ENCODE data around the gene ATP1B3.
"Not testable (repeated sequence)": the region's sequence is repeated elsewhere in the genome, so short reads cannot be mapped to it uniquely, and the experiment has no call there.

Gene ATP1B3

DNA sequence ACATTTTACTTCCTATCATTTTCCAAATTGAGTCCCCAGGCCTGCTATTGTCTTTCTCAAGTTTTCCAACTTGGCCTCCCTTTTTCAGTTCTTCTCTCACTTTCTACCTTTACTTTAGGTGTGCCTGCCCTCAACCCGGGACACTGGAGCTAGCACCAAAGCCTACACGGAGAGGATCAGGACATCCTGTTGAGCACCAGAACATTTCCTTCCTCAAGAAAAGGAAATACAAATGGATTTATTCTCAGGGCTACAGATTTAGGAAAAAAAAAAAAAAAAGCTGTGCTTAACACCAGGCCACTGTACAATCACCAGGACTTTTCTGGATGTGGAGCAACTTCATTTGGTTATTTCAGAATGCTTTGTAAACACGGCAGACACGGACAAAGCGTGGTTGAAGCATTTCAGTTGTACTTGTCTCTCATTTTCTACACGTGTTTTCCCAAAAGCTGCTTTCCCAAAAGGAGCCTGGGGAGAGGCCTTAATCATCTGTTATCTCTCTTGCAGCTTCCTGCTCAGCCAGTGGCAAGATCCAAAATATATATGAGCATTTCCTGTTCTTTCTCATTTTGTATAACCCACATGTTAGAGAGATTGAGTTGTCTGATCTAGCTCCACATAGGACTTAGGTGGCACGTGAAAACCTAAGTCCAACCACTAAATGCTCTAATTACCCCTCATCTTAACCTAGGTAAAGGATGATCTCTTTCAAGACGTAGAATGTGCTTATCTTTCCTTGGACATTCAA is 15.5 kb upstream of the ATP1B3 start:
- no peak for DNase-seq

DNA sequence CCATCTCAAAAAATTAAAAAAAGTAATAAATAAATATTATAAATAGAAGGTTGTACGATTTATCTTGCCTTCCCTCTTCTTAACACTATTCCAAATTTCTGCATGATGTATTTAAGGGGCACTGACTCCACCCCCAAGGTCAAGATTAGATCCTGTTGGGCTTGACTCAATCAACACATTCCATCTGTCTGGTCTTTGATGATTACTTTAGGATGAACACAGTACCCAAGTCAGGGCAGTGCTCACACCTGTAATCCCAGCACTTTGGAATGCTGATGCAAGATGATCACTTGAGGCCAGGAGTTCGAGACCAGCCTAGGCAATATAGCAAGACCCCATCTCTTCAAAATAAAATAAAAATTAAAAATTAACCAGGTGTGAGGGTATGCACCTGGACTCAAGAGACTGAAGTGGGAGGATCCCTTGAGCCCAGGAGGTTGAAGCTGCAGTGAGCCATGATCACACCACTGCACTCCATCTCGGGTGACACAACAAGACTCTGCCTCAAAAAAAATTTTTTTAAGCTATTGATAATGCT is 14.1 kb upstream of the ATP1B3 start:
- DNase-seq, result no peak

DNA sequence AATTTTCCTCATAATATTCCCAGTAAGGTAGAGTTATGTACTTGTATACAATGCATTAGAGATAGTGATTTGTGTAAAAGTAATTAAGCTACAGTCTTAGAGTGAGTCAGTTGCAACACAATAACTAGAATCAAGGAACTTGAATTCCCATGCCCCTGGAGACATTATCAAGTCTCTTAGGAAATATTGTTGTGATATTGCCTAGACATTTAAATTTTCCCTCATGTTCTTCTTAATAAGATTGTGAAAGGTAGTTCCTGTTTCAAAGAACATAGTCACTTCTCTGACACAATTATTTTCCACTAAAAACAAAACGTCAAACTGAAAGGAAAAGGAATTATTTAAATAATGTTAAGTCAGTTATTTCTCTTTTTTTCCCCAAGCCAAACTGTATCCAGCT is 13.0 kb upstream of the ATP1B3 start:
- DNase-seq, result no peak

DNA sequence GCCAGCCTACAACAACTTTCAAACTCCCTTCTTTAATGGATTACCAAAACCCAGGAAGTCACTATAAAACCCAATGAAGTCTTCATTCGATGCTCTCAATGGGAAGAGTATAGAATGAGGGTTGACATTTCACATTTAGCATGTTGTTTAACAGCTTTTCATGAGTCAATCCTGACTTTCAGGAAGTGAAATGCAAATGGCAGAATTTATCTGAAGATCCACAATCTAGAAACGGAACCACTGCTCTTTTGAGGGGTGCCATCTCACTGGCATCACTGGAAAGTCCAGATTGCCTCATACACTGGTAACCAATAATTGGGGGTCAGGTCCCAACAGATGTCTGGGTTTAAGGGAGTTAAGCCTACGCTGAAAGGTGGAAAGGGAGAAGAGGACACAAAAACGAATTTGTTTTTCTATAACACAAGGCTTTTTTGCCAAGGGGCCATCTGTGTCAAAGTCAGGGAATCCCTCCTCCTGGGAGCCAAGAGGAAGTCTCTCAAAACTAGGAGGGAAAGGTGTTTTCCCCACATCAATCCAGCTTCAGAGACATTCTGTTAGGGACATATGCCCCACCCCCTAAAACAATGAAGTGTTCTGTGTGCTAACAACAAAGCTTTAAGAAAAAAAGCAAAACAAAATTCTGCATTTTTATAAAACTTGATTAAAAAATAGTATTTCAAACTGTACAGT is 12.0 kb upstream of the ATP1B3 start:
- no peak for DNase-seq

DNA sequence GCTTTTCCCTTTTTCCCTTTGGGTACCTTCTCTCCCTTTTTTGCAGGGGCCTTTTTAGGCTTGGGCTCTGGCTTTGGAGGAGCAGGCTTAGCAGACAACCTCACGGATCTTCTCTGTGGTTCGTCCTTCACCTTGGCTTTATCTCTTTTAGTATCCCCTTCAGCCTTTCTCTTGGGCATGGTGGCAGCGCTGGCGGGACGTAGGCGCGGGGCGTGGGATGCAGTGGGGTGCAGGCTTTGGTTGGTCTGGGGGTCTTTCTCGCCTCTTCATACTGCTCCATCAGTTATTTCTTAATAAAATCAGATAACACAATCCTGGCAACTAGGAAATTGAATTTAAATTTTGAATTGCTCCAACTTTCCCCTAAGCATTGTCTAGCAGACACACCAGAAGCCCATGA is 11.3 kb upstream of the ATP1B3 start:
- DNase-seq, result no peak

DNA sequence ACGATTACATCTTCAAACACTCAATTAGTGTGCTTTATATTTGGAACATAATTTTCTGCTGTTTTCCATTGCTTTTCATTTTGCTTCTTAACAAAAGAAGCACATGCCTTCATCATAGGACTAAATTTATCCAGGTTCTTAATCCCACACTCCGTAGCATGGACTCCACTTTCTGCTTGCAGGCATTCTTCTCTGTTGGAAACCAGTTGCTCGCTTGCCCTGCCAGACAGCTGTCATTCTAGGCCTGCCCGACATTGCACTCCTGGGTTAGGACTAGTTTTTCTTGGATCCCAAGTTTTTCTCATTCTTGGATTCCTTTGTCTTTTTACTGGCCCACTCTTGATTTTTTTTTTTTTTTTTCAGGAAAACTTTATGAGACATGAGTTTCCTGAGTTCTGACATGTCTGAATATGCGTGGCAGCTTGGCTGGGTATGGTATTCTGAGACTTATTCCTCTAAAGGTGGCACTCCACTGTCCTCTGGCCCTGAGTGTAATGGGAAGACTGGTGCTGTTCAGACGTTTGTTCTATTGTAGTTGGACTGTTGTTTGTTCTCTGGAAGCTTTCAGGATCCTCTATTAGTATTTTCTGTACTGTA is 6.3 kb upstream of the ATP1B3 start:
- no peak for DNase-seq

DNA sequence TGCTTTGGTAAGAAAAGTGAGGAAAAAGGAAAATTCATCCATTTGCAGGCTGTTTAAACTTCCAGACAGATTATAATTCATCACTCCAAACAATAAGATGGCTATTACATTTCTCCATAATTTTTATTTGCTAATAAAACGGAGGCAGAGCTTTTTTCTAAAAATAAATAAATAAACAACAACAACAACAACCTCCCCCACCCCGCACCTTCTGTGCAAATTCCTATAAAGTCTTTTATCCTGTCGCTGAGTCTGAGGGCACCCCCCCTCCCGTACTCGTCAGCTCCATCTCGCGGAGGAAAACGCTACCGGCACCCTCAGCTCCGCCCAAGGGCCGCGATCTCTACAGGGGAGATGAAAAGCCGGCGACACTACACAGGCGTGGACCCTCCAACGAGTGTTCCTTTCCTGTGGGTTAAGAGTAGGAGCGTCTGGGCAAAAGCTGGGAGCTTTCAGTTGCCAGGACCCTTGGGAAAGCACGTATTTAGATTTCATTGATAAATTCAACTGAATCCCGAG is 1.0 kb upstream of the ATP1B3 start:
- peak; percentile 61 to 89 (median 71) for DNase-seq

DNA sequence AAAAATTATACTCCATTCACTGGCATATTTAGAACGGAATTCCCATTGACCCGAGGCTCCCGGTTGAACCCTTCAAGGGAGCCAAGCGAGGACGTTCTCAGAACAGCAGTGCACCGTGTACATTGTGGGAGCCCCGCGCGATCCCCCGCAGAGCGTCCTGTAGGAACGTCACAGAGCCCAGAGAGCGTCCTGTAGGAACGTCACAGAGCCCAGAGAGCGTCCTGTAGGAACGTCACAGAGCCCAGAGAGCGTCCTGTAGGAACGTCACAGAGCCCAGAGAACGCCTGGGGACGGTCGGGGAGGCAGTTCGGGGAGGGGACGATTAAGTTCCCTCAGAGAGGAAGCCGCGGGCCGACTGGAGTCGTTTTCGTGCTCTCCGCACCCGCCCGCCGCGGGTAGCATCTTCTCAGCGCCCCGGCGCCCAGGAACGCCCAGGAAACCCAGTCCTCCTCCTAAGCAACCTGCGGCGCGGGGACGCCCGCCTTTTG is 506 bp upstream of the ATP1B3 start:
- DNase-seq, result peak in 3 of 5 experiments; percentile 61 to 78 (median 77)

DNA sequence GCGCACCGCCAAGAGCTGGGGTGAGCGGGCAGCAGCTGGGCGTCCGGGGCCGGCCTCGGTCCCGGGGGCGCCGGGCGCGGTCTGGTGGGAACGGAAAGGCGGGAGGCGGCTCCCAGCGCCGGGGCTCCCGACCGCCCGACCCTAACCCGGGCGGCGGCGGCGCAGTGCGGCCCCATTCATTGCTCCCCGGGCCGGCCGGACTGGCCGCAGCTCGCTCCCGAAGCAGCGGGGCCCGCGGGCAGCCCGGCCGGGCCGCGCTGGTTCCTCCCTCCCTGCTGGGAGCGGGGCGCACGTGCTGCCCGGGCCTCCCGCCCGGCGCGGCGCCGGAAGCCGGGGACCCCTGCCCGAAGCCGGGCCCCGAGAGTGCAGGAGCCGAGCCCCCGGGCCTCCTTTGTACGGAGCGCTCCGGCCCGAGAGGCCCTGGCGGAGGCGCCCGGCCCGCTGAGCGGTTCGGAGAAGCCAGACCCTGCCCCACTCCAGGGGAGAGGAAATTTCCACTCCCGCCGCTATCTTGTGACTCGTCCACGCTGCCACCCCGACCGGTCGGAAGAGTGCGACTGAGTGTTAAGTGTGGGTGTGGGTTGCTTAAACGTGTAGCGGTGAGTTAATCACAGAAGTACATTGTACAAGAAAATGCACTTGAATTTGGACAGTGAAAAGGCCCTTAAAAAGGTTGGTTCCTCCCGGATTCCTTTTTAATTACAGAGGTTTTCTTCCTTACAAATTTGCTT is 613 bp downstream of the ATP1B3 start:
- peak; percentile 19 to 72 (median 47) for DNase-seq

DNA sequence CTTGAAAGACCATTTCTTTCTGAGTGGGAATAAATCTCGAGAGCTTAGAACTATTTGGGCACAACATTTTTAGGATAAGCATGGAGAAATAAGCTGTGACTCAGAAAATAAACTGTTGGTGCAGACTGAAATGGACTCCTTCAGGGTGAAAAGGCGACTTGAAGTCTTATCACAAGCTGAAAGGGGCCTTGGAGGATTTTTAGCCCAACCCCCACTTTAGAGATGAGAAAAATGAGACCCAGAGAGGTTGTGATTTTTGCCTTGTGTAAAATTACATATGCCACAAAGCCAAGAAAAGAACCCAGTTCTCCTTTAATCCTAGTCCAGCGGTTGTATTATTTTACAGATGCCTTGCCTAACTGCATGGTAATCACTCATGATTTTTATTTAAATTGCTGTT is 1.5 kb downstream of the ATP1B3 start:
- DNase-seq, result peak in 1 of 5 experiments; percentile 65

DNA sequence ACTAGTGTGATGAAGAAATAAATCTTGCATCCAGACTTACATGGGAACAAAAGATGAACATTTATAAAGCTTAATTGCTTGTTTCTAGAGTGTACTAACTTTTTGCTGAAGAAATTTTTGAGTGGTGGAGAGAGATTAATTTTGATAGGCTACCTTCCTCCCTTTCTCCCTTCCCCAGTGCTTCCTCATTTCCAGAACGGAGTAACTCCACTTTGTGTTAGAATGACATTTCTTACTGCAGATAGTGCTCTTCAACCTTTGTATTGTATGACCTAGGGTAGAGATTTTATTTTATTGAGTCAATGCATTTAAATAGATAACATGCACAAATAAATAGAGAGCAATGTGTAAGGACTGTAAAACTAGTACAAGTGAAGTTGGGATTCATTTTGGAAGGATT is 1.9 kb downstream of the ATP1B3 start:
- DNase-seq, result no peak

DNA sequence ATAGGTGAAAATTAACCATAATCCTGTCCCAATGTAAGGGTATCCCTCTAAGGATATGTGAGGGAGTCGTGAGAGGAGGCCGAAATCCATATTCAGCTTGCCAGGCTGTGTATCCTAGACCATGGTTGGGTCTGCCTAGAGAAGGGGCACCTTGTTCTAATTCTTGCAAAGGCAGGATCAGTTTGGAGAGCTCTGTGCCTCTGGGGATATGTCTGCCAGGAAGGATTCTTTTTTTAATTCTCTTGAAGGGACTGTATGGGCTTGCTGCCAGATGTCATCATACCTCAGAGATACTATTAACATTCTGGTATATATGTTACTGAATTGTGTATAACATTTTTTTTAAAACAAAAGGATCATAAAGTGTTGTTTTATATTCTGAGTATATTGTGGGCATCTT is 2.4 kb downstream of the ATP1B3 start:
- DNase-seq, result no peak

DNA sequence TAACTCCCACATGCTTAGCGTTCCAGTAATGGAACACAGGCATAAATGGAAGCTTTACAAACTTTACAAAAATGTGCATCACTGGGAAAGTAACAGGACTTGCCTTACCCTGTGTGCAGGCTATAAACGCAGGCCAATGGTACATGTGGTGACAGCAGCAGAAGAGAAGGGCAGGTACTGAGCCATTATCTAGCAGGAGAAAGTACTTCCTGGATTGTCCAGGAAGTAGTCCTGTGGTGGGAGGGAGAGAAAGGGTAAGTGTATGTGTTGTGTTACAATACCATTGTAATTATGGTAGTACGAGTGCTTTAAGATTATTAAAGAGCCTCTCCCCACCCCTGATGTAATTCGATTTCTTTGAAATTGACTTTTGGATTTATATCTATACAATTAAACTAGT is 5.3 kb downstream of the ATP1B3 start:
- peak in 1 of 5 experiments; percentile 42 for DNase-seq

DNA sequence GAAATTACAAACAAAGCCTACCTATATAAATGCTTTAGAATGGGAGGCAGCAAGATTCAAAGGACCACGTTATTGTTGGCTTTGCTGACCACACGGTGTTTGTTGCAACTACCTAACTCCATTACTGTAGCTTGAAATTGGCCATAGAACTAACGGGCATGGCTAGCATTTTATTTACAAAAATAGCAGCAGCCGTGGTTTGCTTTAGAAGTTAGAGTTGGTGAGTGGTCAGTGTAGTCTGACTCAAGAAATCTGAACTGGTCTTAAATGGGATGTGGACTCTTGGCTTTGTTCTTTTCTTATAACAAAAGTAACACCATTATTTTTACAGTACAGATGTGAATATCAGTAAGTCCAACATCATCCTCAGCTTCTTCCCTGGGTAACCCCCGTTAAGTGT is 10.6 kb downstream of the ATP1B3 start:
- DNase-seq, result no peak

DNA sequence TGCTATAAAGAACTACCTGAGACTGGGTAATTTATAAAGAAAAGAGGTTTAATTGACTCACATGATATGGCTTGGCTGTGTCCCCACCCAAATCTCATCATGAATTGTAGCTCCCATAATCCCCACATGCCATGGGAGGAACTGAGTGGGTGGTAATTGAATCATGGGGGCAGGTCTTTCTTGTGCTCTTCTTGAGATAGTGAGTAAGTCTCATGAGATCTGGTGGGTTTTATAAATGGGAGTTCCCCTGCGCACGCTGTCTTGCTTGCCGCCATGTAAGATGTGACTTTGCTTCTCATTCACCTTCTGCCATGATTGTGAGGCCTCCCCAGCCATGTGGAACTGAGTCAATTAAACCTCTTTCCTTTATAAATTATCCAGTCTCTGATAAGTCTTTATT is 12.1 kb downstream of the ATP1B3 start:
- DNase-seq, result not testable (repeated sequence)

DNA sequence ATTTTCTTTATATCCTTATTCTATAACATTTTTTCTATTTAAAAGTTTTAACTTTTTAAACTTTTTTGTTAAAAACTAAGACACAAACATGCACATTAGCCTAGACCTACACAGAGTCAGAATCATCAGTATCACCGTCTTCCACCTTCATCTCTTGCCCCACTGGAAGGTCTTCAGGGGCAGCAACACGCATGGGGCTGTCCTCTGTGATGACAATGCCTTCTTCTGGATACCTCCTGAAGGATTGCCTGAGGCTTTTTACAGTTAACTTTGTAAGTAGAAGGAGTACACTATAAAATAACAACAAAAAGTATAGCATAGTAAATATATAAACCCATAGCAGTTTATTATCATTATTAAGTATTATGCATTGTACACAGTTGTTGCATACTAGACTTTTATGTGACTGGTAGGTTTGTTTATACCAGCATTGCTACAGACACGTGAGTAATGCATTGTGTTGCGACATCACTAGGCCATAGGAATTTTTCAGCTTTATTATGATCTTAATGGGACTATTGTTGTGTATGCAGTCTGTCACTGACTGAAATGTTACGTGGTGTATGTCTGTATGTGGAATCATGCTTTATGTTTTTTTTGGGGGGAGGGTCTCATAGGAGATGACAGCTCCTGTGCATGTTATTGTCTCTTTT is 18.2 kb downstream of the ATP1B3 start:
- DNase-seq, result no peak

DNA sequence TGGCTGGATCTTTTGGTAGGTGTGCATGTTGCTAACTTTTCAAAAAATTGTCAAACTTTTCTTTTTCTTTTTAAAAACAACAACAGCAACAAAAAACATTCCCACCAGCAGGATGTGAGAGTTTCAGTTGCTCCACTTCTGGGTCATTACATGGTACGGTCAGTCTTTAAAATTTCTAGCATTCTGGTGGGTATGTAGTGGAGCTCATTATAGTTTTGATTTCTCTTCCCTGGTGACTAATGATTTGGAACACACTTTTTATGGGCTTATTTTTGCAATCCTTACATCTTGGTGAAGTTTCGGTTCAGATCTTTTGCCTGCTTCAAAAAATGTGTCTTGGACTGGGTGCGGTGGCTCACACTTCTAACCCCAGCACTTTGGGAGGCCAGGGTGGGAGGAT is 19.3 kb downstream of the ATP1B3 start:
- DNase-seq, result no peak

DNA sequence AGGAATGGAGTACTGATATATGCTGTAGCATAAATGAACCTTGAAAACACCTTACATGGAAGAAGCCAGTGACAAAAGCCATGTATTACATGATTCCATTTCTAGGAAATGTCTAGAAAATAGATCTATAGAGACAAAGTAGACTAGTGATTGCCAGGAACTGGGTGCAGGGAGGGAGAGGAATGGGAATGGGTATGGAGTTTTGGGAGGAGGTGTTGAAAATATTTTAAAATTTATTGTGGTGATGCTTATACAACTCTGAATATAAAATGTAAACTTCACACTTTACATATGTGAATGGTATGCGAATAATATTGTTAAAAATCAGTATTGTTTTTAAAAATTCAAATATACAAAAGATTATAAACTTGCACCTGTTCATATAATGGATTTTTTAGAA is 22.5 kb downstream of the ATP1B3 start:
- no peak for DNase-seq

DNA sequence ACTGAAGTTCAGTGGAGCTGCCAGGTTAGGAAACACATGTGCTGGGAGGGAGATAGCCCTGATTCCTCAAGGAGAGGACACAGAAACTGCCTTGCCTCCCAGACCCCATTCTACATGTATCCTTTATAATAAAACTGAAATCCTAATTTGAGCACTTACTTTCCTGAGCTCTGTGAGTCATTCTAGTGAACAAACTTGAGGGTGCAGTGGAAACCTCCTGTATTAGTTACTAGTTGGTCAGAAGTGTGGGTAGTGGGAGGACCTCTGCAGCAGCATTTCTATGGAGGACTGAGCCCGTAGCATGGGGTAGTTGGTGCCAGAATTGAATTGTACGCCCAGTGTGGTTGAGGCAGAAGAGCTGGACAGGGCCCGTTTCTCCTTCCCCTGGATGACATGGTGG is 23.9 kb downstream of the ATP1B3 start:
- DNase-seq, result no peak

DNA sequence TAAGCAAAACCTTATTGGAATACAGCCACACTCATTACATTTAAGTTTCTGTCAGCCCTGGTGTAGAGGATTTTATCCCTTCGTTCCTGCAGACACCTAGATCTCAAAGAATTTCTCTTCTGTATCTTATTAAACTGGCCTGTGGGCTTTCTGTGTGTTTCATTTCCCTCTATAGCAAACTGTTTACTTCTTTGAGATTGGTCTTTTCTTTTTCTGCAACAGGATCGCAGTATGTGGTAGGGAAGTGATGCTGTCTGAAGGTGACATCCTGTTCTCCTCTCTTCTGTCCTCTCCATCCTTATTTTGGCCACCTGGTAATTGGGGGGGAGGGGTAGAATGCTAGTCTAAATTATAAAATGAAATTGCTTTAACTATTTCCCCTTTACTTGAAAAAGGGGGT is 25.5 kb downstream of the ATP1B3 start:
- DNase-seq, result no peak

DNA sequence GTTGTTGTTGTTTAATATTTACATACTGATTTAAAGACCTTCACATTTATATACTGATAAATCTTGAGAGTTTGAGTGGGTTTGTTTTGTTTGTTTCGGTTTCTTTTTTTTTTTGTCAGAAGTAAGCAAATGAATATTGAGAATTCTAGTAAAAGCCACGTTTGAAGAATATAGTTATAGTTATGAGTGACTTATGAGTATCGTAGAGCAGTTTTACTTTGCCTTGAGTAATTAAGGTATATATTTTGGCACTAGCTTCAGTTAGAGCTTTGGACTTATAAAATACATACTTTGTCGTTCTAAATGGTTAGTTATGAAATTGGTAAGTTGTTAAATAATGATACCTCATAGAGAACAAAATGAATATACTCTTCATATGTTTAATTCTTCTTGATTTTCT is 27.8 kb downstream of the ATP1B3 start:
- peak in 1 of 5 experiments; percentile 51 for DNase-seq

DNA sequence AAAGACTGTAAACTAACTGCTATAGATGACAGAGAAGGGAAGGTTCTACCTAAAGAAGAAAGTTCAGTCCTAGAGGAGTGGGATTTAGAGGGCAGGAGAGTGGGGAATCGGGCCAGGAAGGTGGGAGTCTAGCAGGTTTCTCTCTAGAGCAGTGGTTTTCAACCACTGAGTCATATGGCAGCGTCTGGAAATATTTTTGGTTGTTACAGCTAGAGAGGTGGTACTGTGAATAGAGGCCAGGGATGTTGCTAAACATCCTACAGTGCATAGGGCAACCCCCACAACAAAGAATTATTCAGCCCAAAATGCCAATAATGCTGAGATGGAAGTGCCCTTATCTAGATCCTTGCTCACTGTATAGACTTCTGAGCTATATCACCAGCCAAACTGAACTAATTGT is 28.7 kb downstream of the ATP1B3 start:
- DNase-seq, result no peak

Data from T-helper 2 cell (primary cell).